GM19468 (cell line): ENCODE results near the gene PRSS38.

Experiments
- ATAC-seq: cut with Tn5 transposase; IDR thresholded peaks from one replicate; pipeline ENCODE4 v1.9.1; 2021; ENCODE audit warnings: mild to moderate bottlenecking, moderate library complexity, moderate number of reproducible peaks; ENCODE audit not compliant: unreplicated experiment; ENCODE audit errors: extremely low read depth

PRSS38 gene

GRCh38 chr1:227883073-227883520 lies 67.6 kb downstream of the PRSS38 start:
- ATAC-seq, result no peak

- no peak for ATAC-seq
These were observed 68.3 kb downstream of the PRSS38 start for GRCh38 chr1:227883641-227884301.

- ATAC-seq, result no peak
These were observed 69.1 kb downstream of the PRSS38 start for GRCh38 chr1:227884370-227885134.

DNA sequence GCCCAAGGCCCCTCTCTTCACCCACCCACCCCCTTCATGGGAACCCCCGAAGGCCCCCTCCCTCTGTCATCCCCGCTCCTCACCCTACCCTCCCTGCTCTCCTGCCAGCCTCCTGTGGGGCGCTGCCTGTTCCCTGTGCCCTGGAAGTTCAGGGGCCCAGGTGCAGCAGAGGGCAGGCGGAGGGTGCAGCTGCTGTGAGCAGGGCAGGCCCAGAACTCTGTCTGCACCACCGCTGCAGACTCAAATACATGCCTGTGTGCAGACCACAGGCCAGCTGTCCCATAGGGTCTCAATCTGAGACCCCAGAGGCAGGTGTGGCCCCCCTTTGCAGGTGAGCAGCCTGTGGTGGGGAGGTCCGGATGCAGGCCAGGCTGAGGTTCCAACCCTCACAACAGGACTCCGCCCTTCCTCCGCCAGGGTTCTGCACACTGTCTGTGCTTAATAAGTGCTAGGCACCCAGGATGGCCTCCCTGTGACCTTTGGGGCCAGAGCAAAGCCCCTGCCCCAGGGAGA lies 69.7 kb downstream of the PRSS38 start:
- no peak for ATAC-seq

GRCh38 chr1:227885648-227886502 lies 70.4 kb downstream of the PRSS38 start:
- no peak for ATAC-seq

- ATAC-seq, result no peak
These were observed 71.1 kb downstream of the PRSS38 start for GRCh38 chr1:227886503-227886961.

GRCh38 chr1:227886993-227887696 lies 71.7 kb downstream of the PRSS38 start:
- no peak for ATAC-seq

DNA sequence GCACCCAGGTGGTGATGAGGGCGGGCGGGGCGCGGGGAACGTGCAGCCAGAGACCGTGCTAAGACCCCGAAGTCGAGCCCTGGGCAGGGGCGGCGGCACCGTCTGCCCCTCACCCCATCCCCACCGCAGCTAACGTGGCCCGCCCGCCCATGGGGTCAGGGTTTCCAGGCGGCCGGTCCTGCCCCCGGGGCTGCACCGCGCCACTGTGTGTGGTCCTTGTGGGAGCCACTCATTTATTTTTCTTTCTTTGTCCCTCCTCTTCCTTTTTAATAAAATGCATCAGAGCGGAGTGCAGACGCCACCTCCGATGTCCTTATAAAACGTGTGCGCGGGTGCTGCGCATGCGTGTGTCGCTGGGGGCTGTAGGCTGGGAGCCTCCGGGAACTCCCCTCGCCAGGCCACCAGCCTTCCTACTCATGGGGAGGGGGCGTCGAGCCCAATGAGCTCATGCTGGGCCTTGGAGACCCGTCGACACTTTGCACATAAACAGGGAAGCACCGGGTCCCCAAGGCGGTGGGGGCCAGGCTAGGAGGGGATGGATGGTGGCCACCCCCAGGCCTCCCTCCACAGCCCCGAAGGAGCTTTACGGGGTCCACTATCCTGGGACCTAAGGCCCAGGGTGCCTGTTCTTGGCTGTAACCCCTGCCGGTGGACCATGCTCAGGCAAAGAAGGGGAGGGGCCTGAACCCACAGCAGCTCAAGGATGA lies 72.4 kb downstream of the PRSS38 start:
- no peak for ATAC-seq

DNA sequence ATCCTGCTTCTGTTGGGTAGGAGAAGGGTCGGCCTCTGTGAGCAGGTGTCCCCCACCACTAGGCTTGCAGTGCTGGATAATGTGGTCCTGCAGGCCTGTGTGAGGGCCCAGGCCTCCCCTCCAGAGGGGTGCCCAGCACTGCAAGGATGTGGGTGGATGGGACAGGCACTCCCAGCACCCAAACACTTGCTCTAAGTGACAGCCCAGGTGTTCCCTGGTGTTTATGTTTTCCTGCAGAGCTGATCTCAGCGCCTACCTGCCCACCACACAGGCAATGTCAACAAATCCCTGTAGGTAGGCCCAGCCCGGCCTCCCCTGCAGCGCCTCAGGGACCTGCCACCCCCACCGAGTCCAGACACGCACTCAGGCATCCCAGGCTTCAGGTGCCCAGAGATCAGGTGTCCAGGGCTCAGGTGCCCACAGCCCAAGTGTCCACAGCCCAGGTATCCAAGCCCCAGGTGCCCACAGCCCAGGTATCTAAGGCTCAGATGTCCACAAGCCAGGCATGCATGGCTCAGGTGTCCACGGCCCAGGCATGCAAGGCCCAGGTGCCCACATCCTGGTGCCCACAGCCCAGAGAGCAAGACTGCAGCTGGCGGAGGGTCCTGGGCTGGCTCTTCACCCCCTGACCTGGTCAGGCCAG lies 73.0 kb downstream of the PRSS38 start:
- ATAC-seq, result no peak

GRCh38 chr1:227889047-227889862 lies 73.8 kb downstream of the PRSS38 start:
- no peak for ATAC-seq

DNA sequence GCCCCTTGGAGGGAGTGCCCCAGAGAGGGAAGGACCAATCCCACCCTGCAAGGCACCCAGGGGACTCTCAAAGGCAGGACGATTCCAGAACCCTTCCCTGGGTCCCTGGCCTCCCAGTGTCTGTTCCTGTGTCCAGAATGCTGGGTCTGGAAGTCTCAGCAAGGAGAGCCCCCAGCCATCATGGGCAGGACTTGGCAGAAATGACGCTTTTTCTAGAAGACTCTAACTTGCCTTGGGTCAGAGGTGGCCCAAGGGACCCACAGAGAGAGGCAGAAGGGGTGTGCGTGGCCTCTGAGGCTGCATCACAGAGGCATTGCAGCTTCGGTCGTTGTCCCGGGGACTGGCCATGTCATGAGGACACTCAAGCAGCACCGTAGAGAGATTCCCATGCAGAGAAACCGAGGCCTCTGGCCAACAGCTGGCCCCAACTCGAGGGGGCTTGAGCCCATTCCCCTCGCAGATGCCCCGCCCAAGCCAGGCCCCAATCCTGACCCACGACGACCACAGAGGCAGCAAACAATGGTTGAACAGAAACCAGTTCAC lies 74.5 kb downstream of the PRSS38 start:
- ATAC-seq, result no peak

DNA sequence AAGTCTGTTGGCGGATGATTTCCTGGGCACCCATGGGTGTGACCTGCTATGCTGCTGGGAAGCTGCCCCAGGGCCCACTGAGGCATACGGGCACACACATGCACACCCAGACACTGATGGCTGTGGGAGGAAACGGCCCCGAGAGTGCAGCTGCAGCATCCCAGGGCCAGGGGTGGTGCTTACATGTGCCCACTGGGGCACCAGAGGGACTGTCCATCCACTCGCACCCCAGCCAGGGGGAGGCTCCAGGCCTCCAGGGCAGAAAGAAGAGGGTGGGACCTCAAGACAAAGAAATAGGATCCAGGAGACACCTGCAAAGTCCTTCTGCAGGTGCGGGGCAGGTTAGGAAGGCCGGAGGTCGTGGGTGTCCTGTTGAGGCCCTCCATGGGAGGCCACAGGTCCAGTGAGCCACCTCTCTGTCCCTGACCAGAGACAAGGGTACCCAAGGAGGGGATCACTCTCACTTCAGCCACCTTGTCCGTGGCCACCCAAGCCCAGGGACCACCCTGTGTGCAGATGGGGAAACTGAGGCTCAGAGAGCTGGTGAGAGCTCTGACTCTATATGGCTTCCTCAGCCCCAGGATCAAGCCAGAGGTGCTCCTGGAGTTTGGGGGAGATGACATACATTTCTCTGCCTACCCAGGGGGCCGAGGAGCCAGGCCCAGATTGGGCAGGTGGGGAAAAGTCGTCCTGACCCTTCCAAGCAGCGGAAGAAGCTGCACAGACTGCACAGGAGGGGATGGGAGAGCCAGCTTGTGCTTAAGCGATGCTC lies 75.2 kb downstream of the PRSS38 start:
- no peak for ATAC-seq

DNA sequence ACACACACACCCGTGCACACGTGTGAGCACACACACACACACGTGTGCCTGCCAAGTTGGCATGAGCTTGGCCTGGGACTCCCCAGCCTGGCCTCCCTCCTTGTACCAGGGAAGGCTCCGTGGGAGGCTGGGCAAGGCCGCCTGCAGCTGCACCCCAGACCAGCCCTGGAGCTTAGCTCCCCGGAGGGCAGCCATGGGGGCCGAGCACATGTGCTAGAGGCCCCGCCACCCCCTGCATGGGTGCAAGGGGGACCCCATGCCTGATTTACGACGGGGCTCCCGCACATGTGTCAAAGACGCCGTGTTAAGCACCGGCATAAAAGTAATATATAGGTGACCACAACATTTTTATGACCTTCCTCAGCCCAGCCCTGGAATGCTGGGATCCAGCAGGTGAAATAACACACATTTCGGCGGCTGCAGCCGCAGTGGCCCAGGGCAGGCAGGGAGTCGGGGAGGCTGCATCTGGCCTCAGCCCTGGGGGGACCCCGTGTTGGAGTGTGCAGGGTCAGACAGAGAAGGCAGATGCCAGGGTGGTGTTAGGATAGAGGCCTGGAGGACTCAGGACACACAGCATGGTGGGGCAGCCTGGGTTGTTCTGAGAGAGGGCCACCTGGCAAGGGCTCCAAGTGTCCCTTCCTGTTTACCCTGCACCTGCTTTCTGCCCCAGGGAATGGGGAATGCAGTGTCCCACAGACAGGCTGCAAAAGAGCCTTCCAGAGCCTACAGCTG lies 75.9 kb downstream of the PRSS38 start:
- no peak for ATAC-seq

DNA sequence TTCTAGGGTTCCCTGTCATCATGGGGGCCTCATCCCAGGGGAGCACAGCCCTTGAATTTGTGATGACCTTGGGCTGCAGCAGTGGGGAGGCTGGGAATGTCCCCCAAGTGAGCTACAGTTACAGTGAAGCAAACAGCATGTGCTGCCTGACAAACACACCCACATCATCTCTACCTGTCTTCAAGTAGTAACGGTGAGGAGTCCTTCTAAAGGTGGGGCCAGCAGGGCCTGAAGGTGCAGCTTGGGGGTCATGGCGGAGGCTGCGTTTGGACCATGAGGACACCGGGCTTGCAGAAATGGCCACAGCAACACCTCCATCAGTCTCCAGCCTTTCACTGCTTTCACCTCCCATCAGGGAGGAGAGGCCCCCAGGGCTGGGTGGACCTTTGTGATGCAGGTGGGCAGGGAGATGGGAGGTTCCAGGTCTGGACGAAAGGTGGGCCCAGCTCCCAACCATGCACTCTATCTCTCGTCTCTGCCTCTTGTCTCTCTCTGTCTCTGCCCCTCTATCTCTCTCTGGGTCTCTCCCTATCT lies 76.5 kb downstream of the PRSS38 start:
- ATAC-seq, result no peak

DNA sequence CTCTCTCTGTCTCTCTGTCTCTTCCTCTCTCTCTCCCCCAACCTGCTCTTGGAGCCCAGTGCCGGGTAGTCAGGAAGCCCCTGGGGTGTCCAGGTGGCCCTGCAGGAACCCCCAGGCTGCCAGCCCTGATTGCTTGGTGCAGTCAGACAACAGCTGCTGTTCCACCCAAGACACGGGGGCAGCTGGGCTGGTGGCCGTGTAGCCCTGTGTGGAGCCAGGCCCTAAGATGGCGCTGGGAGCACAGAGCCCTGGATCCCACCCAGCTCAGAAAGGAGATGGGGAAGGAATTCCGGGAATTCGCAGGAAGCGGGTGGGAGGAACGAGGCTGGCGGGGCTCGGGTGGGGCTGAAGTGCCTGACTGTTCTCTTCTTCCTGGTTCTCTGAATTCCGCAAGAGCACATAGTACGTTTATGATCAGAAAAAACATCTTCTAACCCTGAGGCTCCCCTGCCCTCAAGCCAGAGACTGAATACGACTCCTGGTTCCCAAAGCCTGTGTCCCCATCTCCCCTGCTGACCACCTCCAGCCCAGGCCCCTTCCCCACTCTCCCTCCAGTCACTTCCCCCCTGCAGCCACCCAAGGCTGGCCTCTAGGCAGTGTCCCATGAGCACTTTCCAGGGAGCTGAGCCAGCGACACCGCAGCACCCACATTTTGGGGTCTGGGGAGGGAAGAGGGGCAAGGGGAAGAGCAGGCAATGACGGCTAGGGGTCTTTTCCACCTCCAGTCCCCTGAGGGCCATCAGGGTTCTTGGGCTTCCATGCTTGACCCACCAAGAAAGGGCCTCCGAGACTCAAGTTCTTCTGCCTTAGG lies 77.2 kb downstream of the PRSS38 start:
- ATAC-seq, result no peak
